ENCODE data around the gene MAPK1.
"Not testable (repeated sequence)": the region's sequence is repeated elsewhere in the genome, so short reads cannot be mapped to it uniquely, and the experiment has no call there.

The MAPK1 gene

GRCh38 chr22:21867528-21868266 lies at the start of gene MAPK1:
Gene MAPK1, minus strand, starts transcription at chr22:21867645. Its CDS starts 205 bp downstream, at chr22:21867440.
- DNase-seq (ENCODE audit: low read depth): peak; percentile 88

- DNase-seq (ENCODE audit: low read depth): no peak
Measured at GRCh38 chr22:21916309-21916918, 49.0 kb upstream of the MAPK1 start.

- no peak for DNase-seq (ENCODE audit: low read depth)
Measured at GRCh38 chr22:21915624-21916308, 48.3 kb upstream of the MAPK1 start.

- DNase-seq (ENCODE audit: low read depth): not testable (repeated sequence)
Measured at GRCh38 chr22:21914033-21914642, 46.7 kb upstream of the MAPK1 start.

GRCh38 chr22:21910367-21910766 lies 42.9 kb upstream of the MAPK1 start:
- DNase-seq (ENCODE audit: low read depth): not testable (repeated sequence)

GRCh38 chr22:21909871-21910270 lies 42.4 kb upstream of the MAPK1 start:
- no peak for DNase-seq (ENCODE audit: low read depth)

GRCh38 chr22:21907638-21908522 lies 40.4 kb upstream of the MAPK1 start:
- no peak for DNase-seq (ENCODE audit: low read depth)

GRCh38 chr22:21905234-21905633 lies 37.8 kb upstream of the MAPK1 start:
- not testable (repeated sequence) for DNase-seq (ENCODE audit: low read depth)

GRCh38 chr22:21904250-21904789 lies 36.9 kb upstream of the MAPK1 start:
- no peak for DNase-seq (ENCODE audit: low read depth)

- DNase-seq (ENCODE audit: low read depth): no peak
Measured at GRCh38 chr22:21903283-21903682, 35.8 kb upstream of the MAPK1 start.

- no peak for DNase-seq (ENCODE audit: low read depth)
Measured at GRCh38 chr22:21902296-21903087, 35.0 kb upstream of the MAPK1 start.

- DNase-seq (ENCODE audit: low read depth): no peak
Measured at GRCh38 chr22:21898354-21898896, 31.0 kb upstream of the MAPK1 start.

- no peak for DNase-seq (ENCODE audit: low read depth)
Measured at GRCh38 chr22:21896951-21897513, 29.6 kb upstream of the MAPK1 start.

- not testable (repeated sequence) for DNase-seq (ENCODE audit: low read depth)
Measured at GRCh38 chr22:21896275-21896674, 28.8 kb upstream of the MAPK1 start.

GRCh38 chr22:21894799-21895198 lies 27.4 kb upstream of the MAPK1 start:
- no peak for DNase-seq (ENCODE audit: low read depth)

- DNase-seq (ENCODE audit: low read depth): no peak
Measured at GRCh38 chr22:21889251-21889990, 22.0 kb upstream of the MAPK1 start.

GRCh38 chr22:21887841-21888240 lies 20.4 kb upstream of the MAPK1 start:
- DNase-seq (ENCODE audit: low read depth): no peak

- DNase-seq (ENCODE audit: low read depth): not testable (repeated sequence)
Measured at GRCh38 chr22:21883930-21884329, 16.5 kb upstream of the MAPK1 start.

- not testable (repeated sequence) for DNase-seq (ENCODE audit: low read depth)
Measured at GRCh38 chr22:21882754-21883333, 15.4 kb upstream of the MAPK1 start.

All from T-helper 22 cell (primary cell).